ENCODE data around the gene ZNF267.

DNA sequence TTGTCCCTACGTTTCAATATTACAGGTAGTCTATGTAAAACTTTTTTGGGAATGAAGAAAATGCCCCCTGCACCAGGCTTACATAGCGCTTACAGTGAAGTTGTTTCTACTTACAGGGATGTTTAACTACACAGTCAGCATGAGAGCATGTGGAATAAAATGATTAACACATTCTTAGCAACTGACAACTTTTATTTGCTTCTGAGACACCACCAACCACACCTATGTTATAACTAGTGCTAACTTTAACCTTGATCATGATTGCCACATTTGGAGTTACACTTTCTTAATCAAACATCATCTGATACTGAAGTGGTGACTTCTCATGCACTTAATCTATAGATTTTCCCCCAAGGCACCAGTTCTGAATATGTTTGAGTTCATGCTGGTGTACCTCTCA is 20.3 kb upstream of the ZNF267 start:
- no peak for TF ChIP-seq CSDC2 (CRISPR knock-in tag; IDR thresholded peaks at IDR 0.05)
- TF ChIP-seq ZNF70 (CRISPR knock-in tag; IDR thresholded peaks at IDR 0.05) = no peak
- TF ChIP-seq GLIS3 (CRISPR knock-in tag; IDR thresholded peaks at IDR 0.05) = no peak
- no peak for TF ChIP-seq PPARA (CRISPR knock-in tag; IDR thresholded peaks at IDR 0.05; ENCODE audit: borderline replicate concordance)
- TF ChIP-seq ZFP30 (CRISPR knock-in tag; IDR thresholded peaks at IDR 0.05) = no peak
- TF ChIP-seq, protein P1, sequence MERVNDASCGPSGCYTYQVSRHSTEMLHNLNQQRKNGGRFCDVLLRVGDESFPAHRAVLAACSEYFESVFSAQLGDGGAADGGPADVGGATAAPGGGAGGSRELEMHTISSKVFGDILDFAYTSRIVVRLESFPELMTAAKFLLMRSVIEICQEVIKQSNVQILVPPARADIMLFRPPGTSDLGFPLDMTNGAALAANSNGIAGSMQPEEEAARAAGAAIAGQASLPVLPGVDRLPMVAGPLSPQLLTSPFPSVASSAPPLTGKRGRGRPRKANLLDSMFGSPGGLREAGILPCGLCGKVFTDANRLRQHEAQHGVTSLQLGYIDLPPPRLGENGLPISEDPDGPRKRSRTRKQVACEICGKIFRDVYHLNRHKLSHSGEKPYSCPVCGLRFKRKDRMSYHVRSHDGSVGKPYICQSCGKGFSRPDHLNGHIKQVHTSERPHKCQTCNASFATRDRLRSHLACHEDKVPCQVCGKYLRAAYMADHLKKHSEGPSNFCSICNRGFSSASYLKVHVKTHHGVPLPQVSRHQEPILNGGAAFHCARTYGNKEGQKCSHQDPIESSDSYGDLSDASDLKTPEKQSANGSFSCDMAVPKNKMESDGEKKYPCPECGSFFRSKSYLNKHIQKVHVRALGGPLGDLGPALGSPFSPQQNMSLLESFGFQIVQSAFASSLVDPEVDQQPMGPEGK (CRISPR knock-in tag; IDR thresholded peaks at IDR 0.05; ENCODE audit: borderline replicate concordance) = no peak
